H9 (cell line): ENCODE data around the gene LEO1. TPM values are rescaled to one million over a fixed set of nuclear protein-coding genes. Genes with fewer than 3 reads are reported as not detected.

Experiments used
- DNase-seq: peaks from one replicate; pipeline ENCODE4 v3.0.0-alpha.2; 2017
- H2AFZ ChIP-seq: one replicate; pipeline ENCODE4 v1.6.1; 2013; ENCODE audit warnings: mild to moderate bottlenecking, low read length, control low read depth, moderate library complexity
- H2AK5ac ChIP-seq: 2 replicates; pipeline ENCODE4 v1.6.1; 2013; ENCODE audit warnings: low read length, control low read depth, mixed read lengths; ENCODE audit not compliant: insufficient read length
- H2BK120ac ChIP-seq: one replicate; pipeline ENCODE4 v1.6.1; 2013; ENCODE audit warnings: low read depth, mild to moderate bottlenecking, low read length, control low read depth, inconsistent platforms; ENCODE audit not compliant: poor library complexity, severe bottlenecking
- H2BK12ac ChIP-seq: 2 replicates; pipeline ENCODE4 v1.6.1; 2013; ENCODE audit warnings: low read length, control low read depth, mixed read lengths, low read depth; ENCODE audit not compliant: insufficient read length
- H2BK15ac ChIP-seq: 2 replicates; pipeline ENCODE4 v1.6.1; 2013; ENCODE audit warnings: low read depth, low read length, control low read depth
- H2BK20ac ChIP-seq: one replicate; pipeline ENCODE4 v1.6.1; 2013; ENCODE audit warnings: low read depth, mild to moderate bottlenecking, low read length, control low read depth, inconsistent platforms; ENCODE audit not compliant: poor library complexity, severe bottlenecking
- H2BK5ac ChIP-seq: 2 replicates; pipeline ENCODE4 v1.6.1; 2013; ENCODE audit warnings: low read length, control low read depth, mixed read lengths; ENCODE audit not compliant: insufficient read length
- H3K14ac ChIP-seq: 2 replicates; pipeline ENCODE4 v1.6.1; 2013; ENCODE audit warnings: low read length, control low read depth; ENCODE audit not compliant: insufficient read depth
- H3K18ac ChIP-seq: 2 replicates; pipeline ENCODE4 v1.6.1; 2013; ENCODE audit warnings: low read depth, mild to moderate bottlenecking, mixed read lengths, low read length, control low read depth; ENCODE audit not compliant: insufficient read length
- H3K23ac ChIP-seq: 2 replicates; pipeline ENCODE4 v1.6.1; 2013; ENCODE audit warnings: low read length, control low read depth, mixed read lengths, low read depth; ENCODE audit not compliant: insufficient read length
- H3K23me2 ChIP-seq: 2 replicates; pipeline ENCODE4 v1.6.1; 2013; ENCODE audit warnings: low read depth, mild to moderate bottlenecking, mixed read lengths, low read length, control low read depth; ENCODE audit not compliant: insufficient read length, poor library complexity, severe bottlenecking
- H3K27ac ChIP-seq: 2 replicates; pipeline ENCODE4 v1.5.1; 2013; ENCODE audit warnings: low read length, control low read depth, mixed read lengths, low read depth; ENCODE audit not compliant: insufficient read length
- H3K27me3 ChIP-seq: 2 replicates; pipeline ENCODE4 v1.6.1; 2013; ENCODE audit warnings: low read length, control low read depth, inconsistent platforms; ENCODE audit not compliant: insufficient read depth
- H3K4ac ChIP-seq: 2 replicates; pipeline ENCODE4 v1.6.1; 2013; ENCODE audit warnings: low read depth, mild to moderate bottlenecking, control low read depth, inconsistent platforms, low read length, moderate library complexity
- H3K4me1 ChIP-seq: 2 replicates; pipeline ENCODE4 v1.6.1; 2013; ENCODE audit warnings: low read length, control low read depth, inconsistent platforms; ENCODE audit not compliant: insufficient read depth
- H3K4me2 ChIP-seq: 2 replicates; pipeline ENCODE4 v1.6.1; 2013; ENCODE audit warnings: low read length, control low read depth, mixed read lengths; ENCODE audit not compliant: insufficient read length, insufficient read depth
- H3K56ac ChIP-seq: 2 replicates; pipeline ENCODE4 v1.6.1; 2013; ENCODE audit warnings: low read depth, mild to moderate bottlenecking, mixed read lengths, low read length, control low read depth; ENCODE audit not compliant: insufficient read length
- H3K79me1 ChIP-seq: 2 replicates; pipeline ENCODE4 v1.6.1; 2013; ENCODE audit warnings: low read depth, mild to moderate bottlenecking, moderate library complexity, low read length, control low read depth, inconsistent platforms; ENCODE audit not compliant: insufficient read depth, poor library complexity, severe bottlenecking
- H3K79me2 ChIP-seq: 2 replicates; pipeline ENCODE4 v1.6.1; 2013; ENCODE audit warnings: low read length, control low read depth, inconsistent platforms; ENCODE audit not compliant: insufficient read depth
- H3K9ac ChIP-seq: 2 replicates; pipeline ENCODE4 v1.6.1; 2013; ENCODE audit warnings: low read length, control low read depth, mixed read lengths; ENCODE audit not compliant: insufficient read length; ENCODE audit errors: extremely low read depth
- H3K9me3 ChIP-seq: one replicate; pipeline ENCODE4 v1.6.1; 2013; ENCODE audit warnings: low read depth, low read length, inconsistent platforms; ENCODE audit not compliant: control insufficient read depth
- H3T11ph ChIP-seq: one replicate; pipeline ENCODE4 v1.6.1; 2013; ENCODE audit warnings: mild to moderate bottlenecking, low read length, control low read depth, inconsistent platforms
- H4K20me1 ChIP-seq: one replicate; pipeline ENCODE4 v1.6.1; 2013; ENCODE audit not compliant: control insufficient read depth, insufficient read length, insufficient read depth
- H4K5ac ChIP-seq: 2 replicates; pipeline ENCODE4 v1.6.1; 2013; ENCODE audit warnings: low read depth, mild to moderate bottlenecking, mixed read lengths, low read length, control low read depth; ENCODE audit not compliant: insufficient read length
- H4K8ac ChIP-seq: replicated peaks from 2 replicates; pipeline ENCODE4 v1.6.1; 2013; ENCODE audit warnings: low read length, control low read depth, mixed read lengths, low read depth; ENCODE audit not compliant: insufficient read length
- H4K91ac ChIP-seq: 2 replicates; pipeline ENCODE4 v1.6.1; 2013; ENCODE audit warnings: low read depth, mild to moderate bottlenecking, moderate library complexity, mixed read lengths, low read length, control low read depth; ENCODE audit not compliant: insufficient read length
- H3K27ac Mint-ChIP-seq, 3 experiments: 2 replicates in 2 of 3; 3 replicates in 1 of 3; pipeline ENCODE4 v1.8.0; 2020 to 2021; ENCODE audit warnings: mixed read lengths in 3 of 3, mild to moderate bottlenecking in 1 of 3, moderate library complexity in 1 of 3
- H3K27me3 Mint-ChIP-seq: 2 replicates; pipeline ENCODE4 v1.8.0; 2021; ENCODE audit warnings: low read depth, mild to moderate bottlenecking, moderate library complexity, mixed read lengths
- H3K36me3 Mint-ChIP-seq, 3 experiments: 2 replicates in 2 of 3; 3 replicates in 1 of 3; pipeline ENCODE4 v1.8.0; 2020 to 2021; ENCODE audit warnings: low read depth in 3 of 3, mixed read lengths in 3 of 3; ENCODE audit not compliant: insufficient read depth in 1 of 3
- H3K4me1 Mint-ChIP-seq, 2 experiments: 2 replicates each; pipeline ENCODE4 v1.8.0; 2020; ENCODE audit warnings: mixed read lengths in 2 of 2
- H3K4me3 Mint-ChIP-seq, 2 experiments: 2 replicates in 1 of 2; 3 replicates in 1 of 2; pipeline ENCODE4 v1.8.0; 2020 to 2021; ENCODE audit warnings: mild to moderate bottlenecking in 2 of 2, mixed read lengths in 2 of 2, moderate library complexity in 1 of 2
- H3K9me3 Mint-ChIP-seq, 2 experiments: 2 replicates in 1 of 2; 3 replicates in 1 of 2; pipeline ENCODE4 v1.8.0; 2020; ENCODE audit warnings: mild to moderate bottlenecking in 2 of 2, mixed read lengths in 2 of 2, moderate library complexity in 1 of 2
- CTCF ChIP-seq: fragments of 200-600 bp; sonication (generic); conservative IDR thresholded peaks from 3 replicates; pipeline ENCODE4 v1.8.0; 2021; ENCODE audit warnings: antibody characterized with exemption, mild to moderate bottlenecking
- WGBS: extraction: QIAGEN DNeasy Blood & Tissue Kit; methylation state at CpG from one replicate; pipeline ENCODE4 v1.1.7; 2013; ENCODE audit warnings: missing lambda C conversion rate, low lambda C conversion rate, mixed read lengths; ENCODE audit not compliant: insufficient read length; ENCODE audit errors: extremely low coverage; 5-methylcytosine and 5-hydroxymethylcytosine counted together
- total RNA-seq: library from RNA; stranded (reverse); gene quantifications from 2 replicates; pipeline ENCODE4 v1.2.1, GENCODE V29; 2021

LEO1 gene
- total RNA-seq, 1 experiment from 2014 or later: 30.3 TPM

- Histone ChIP-seq H3K27ac (no peak overlapping the region), H3K18ac (no peak overlapping the region), H4K8ac (no peak overlapping the region), H3K9me3 (no peaks in the 10 kb centered on the region), H3K9ac (no peak overlapping the region), H3K23ac (no peak overlapping the region), H2BK12ac (no peak overlapping the region), H2AFZ (no peak overlapping the region), H4K5ac (no peak overlapping the region), H3T11ph (no peak overlapping the region), H3K27me3 (no peaks in the 10 kb centered on the region), H2BK5ac (no peak overlapping the region), H3K4ac (no peak overlapping the region), H3K14ac (no peak overlapping the region), H3K23me2 (no peaks in the 10 kb centered on the region), H2BK15ac (no peak overlapping the region), H4K91ac (no peak overlapping the region), H3K4me2 (no peak overlapping the region), H3K4me1 (no peaks in the 10 kb centered on the region), H4K20me1 (no peaks in the 10 kb centered on the region), H3K79me1 (no peaks in the 10 kb centered on the region), H2BK120ac (no peak overlapping the region), H3K79me2 (no peaks in the 10 kb centered on the region), H2BK20ac (no peak overlapping the region), H3K56ac (no peak overlapping the region), H2AK5ac (no peak overlapping the region)
- no peaks in the 10 kb centered on the region for H3K27me3 Mint-ChIP-seq
- no peak for TF ChIP-seq CTCF
- H3K4me3 Mint-ChIP-seq: no peak overlapping the region
- WGBS: no CpG with 5 or more reads among the region's 5 CpGs
- H3K4me1 Mint-ChIP-seq: no peaks in the 10 kb centered on the region
- no peaks in the 10 kb centered on the region for H3K36me3 Mint-ChIP-seq
- no peak for DNase-seq
- H3K9me3 Mint-ChIP-seq: peaks cover 0 to 2% of the 10 kb centered on the region in 2 experiments; a peak in 1 of 5 replicates
- H3K27ac Mint-ChIP-seq: no peak overlapping the region; a peak in 1 of 7 replicates
Observed at GRCh38 chr15:52005748-52006701, 34.4 kb upstream of the LEO1 start.
